ENCODE results near the gene TAF1C. TPM values are rescaled to one million over a fixed set of nuclear protein-coding genes. Genes with fewer than 3 reads are reported as not detected.

The TAF1C gene
- total and polyA plus RNA-seq, 10 of the 15 experiments (the other 5 are each of a cell fraction or from before 2014, with no cell fraction given): 0.98 to 40.1 (median 15.4) TPM

DNA sequence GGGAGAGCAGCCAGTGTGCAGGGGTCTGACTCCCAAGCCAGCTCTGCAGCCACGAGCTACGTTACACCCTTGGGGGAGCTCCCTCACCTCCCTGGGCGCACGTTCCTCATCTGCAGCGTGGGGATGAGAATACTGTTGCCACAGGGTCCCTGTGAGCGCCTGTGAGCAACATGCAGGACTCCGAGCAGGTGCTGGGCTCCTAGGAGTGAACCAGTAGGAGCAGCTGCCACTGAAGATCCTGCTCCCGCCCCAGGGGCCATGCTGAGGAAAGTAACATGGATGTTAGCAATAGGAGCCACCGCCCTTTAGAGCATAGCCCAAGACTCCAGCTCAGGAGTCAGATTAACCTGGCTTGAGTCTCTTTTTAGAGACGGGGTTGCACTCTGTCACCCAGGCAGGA lies 25.8 kb downstream of the TAF1C start:
- Histone ChIP-seq H3K4me3 (no peak overlapping the region), H3K4me1 (ENCODE audit: control insufficient read depth, insufficient read depth, low read length) (no peaks in the 10 kb centered on the region), H3K27me3 (replicated peaks in 1 of 2; ENCODE audit: control insufficient read depth in 2 of 2, insufficient read depth in 2 of 2, low read length in 1 of 2) (peaks cover 0 to 2% of the 10 kb centered on the region in 2 experiments; a peak in 1 of 4 replicates), H3K36me3 (ENCODE audit: control insufficient read depth in 2 of 2, insufficient read depth in 2 of 2, low read length in 1 of 2) (no peaks in the 10 kb centered on the region), H3K79me2 (ENCODE audit: control insufficient read depth, insufficient read depth, low read length) (no peaks in the 10 kb centered on the region), H3K4me2 (ENCODE audit: control insufficient read depth, insufficient read depth) (no peak overlapping the region), H3K27ac (ENCODE audit: control insufficient read depth, insufficient read depth) (no peak overlapping the region), H2AFZ (ENCODE audit: control insufficient read depth, low read depth, low read length) (no peak overlapping the region), H4K20me1 (ENCODE audit: control insufficient read depth, insufficient read depth) (no peaks in the 10 kb centered on the region), H3K9ac (ENCODE audit: control insufficient read depth, insufficient read depth, low read length) (no peak overlapping the region), H3K9me3 (replicated peaks; ENCODE audit: control insufficient read depth, insufficient read depth, low read length) (no peaks in the 10 kb centered on the region)
- ChIA-PET CTCF (no interaction called here), SMC1A (ENCODE audit: uncharacterized antibody, unreplicated experiment) (no interaction called here), POLR2A (no interaction called here), RAD21 (ENCODE audit: unreplicated experiment) (no interaction called here)
- intact Hi-C loops (cut with micrococcal nuclease; ENCODE audit: unreplicated experiment) (no loop called here), in situ Hi-C loops (cut with MboI) (no loop called here)
- 28% methylated on average over 10 of the region's 10 CpGs for WGBS (ENCODE audit: insufficient coverage, insufficient replicate concordance, low lambda C conversion rate, missing lambda C conversion rate)
- FAIRE-seq (no peak), ATAC-seq (no peak), DNase-seq (ENCODE audit: low read depth, low spot score) (no peak)
- BruUV-seq (replicated peaks): no TSS peak
- TF ChIP-seq BRCA1 (IDR thresholded peaks at IDR 0.05; ENCODE audit: low read depth, low read length): no peak
- TF ChIP-seq RB1 (IDR thresholded peaks at IDR 0.05; ENCODE audit: borderline replicate concordance): no peak
- TF ChIP-seq IRF4 (IDR thresholded peaks at IDR 0.05; ENCODE audit: low read depth, low read length): no peak
- no peak for TF ChIP-seq EED (IDR thresholded peaks at IDR 0.05; ENCODE audit: low read depth)
- no peak for TF ChIP-seq MEF2A (IDR thresholded peaks at IDR 0.05; ENCODE audit: insufficient read depth, low read depth, low read length)
- TF ChIP-seq POLR2AphosphoS2 (IDR thresholded peaks at IDR 0.05; ENCODE audit: low read depth, low read length): no peak
- TF ChIP-seq RAD21 (IDR thresholded peaks at IDR 0.05; ENCODE audit: insufficient read depth, low read depth, low read length): no peak
- TF ChIP-seq, protein P1, sequence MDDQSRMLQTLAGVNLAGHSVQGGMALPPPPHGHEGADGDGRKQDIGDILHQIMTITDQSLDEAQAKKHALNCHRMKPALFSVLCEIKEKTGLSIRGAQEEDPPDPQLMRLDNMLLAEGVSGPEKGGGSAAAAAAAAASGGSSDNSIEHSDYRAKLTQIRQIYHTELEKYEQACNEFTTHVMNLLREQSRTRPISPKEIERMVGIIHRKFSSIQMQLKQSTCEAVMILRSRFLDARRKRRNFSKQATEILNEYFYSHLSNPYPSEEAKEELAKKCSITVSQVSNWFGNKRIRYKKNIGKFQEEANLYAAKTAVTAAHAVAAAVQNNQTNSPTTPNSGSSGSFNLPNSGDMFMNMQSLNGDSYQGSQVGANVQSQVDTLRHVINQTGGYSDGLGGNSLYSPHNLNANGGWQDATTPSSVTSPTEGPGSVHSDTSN (IDR thresholded peaks at IDR 0.05; ENCODE audit: insufficient replicate concordance, low read depth, low read length): no peak
- TF ChIP-seq ZZZ3 (IDR thresholded peaks at IDR 0.05; ENCODE audit: control insufficient read depth, insufficient read length, low read depth): no peak
- TF ChIP-seq TCF7 (IDR thresholded peaks at IDR 0.05; ENCODE audit: borderline replicate concordance): no peak
- TF ChIP-seq, protein P2, sequence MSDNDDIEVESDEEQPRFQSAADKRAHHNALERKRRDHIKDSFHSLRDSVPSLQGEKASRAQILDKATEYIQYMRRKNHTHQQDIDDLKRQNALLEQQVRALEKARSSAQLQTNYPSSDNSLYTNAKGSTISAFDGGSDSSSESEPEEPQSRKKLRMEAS (IDR thresholded peaks at IDR 0.05; ENCODE audit: low read depth, low read length): no peak
- TF ChIP-seq ZNF24 (IDR thresholded peaks at IDR 0.05): no peak
- TF ChIP-seq, protein P3, sequence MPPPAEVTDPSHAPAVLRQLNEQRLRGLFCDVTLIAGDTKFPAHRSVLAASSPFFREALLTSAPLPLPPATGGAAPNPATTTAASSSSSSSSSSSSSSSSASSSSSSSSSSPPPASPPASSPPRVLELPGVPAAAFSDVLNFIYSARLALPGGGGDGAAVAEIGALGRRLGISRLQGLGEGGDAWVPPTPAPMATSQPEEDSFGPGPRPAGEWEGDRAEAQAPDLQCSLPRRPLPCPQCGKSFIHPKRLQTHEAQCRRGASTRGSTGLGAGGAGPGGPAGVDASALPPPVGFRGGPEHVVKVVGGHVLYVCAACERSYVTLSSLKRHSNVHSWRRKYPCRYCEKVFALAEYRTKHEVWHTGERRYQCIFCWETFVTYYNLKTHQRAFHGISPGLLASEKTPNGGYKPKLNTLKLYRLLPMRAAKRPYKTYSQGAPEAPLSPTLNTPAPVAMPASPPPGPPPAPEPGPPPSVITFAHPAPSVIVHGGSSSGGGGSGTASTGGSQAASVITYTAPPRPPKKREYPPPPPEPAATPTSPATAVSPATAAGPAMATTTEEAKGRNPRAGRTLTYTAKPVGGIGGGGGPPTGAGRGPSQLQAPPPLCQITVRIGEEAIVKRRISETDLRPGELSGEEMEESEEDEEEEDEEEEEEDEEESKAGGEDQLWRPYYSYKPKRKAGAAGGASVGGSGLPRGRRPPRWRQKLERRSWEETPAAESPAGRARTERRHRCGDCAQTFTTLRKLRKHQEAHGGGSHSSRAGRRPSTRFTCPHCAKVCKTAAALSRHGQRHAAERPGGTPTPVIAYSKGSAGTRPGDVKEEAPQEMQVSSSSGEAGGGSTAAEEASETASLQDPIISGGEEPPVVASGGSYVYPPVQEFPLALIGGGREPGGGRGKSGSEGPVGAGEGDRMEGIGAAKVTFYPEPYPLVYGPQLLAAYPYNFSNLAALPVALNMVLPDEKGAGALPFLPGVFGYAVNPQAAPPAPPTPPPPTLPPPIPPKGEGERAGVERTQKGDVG (CRISPR knock-in tag; IDR thresholded peaks at IDR 0.05): no peak
- no peak for TF ChIP-seq BMI1 (IDR thresholded peaks at IDR 0.05; ENCODE audit: borderline replicate concordance)
- no peak for TF ChIP-seq RBBP5 (conservative IDR thresholded peaks at IDR 0.05)
- TF ChIP-seq DPF2 (IDR thresholded peaks at IDR 0.05): no peak
